ENCODE measurements around the gene TMPRSS9.
"Not testable (repeated sequence)": the region's sequence is repeated elsewhere in the genome, so short reads cannot be mapped to it uniquely, and the experiment has no call there.

The TMPRSS9 gene

DNA sequence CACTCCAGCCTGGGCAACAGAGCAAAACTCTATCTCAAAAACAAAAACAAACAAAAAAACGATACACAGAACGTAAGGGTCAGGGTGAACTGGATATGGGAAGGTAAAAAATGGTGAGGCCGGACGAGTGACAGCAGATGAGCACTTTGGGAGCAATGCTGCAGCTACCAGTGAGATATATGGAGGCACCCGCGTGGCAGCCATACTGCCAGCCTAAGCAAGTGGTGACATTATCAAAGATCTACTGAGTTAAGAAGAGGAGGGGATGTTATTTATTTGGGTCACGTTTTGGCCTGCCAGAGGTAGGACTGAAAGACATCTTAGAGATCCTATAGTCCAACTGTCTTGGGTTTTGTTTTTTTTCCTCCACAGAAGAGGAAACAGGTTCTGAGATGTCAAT is 53.1 kb downstream of the TMPRSS9 start:
- DNase-seq (ENCODE audit: low spot score), result no peak
- TF ChIP-seq, protein P1, sequence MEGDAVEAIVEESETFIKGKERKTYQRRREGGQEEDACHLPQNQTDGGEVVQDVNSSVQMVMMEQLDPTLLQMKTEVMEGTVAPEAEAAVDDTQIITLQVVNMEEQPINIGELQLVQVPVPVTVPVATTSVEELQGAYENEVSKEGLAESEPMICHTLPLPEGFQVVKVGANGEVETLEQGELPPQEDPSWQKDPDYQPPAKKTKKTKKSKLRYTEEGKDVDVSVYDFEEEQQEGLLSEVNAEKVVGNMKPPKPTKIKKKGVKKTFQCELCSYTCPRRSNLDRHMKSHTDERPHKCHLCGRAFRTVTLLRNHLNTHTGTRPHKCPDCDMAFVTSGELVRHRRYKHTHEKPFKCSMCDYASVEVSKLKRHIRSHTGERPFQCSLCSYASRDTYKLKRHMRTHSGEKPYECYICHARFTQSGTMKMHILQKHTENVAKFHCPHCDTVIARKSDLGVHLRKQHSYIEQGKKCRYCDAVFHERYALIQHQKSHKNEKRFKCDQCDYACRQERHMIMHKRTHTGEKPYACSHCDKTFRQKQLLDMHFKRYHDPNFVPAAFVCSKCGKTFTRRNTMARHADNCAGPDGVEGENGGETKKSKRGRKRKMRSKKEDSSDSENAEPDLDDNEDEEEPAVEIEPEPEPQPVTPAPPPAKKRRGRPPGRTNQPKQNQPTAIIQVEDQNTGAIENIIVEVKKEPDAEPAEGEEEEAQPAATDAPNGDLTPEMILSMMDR (IDR thresholded peaks at IDR 0.05; ENCODE audit: extremely low read depth, missing control alignments), result no peak

DNA sequence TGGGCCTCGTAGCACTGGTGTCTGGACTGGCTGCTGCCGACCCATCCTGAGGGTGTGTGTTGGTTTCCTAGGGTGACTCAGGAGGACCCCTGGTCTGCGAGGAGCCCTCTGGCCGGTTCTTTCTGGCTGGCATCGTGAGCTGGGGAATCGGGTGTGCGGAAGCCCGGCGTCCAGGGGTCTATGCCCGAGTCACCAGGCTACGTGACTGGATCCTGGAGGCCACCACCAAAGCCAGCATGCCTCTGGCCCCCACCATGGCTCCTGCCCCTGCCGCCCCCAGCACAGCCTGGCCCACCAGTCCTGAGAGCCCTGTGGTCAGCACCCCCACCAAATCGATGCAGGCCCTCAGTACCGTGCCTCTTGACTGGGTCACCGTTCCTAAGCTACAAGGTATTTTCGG is 53.6 kb downstream of the TMPRSS9 start:
- TF ChIP-seq, protein P1 (IDR thresholded peaks at IDR 0.05; ENCODE audit: extremely low read depth, missing control alignments), result no peak
- no peak for DNase-seq (ENCODE audit: low spot score)

DNA sequence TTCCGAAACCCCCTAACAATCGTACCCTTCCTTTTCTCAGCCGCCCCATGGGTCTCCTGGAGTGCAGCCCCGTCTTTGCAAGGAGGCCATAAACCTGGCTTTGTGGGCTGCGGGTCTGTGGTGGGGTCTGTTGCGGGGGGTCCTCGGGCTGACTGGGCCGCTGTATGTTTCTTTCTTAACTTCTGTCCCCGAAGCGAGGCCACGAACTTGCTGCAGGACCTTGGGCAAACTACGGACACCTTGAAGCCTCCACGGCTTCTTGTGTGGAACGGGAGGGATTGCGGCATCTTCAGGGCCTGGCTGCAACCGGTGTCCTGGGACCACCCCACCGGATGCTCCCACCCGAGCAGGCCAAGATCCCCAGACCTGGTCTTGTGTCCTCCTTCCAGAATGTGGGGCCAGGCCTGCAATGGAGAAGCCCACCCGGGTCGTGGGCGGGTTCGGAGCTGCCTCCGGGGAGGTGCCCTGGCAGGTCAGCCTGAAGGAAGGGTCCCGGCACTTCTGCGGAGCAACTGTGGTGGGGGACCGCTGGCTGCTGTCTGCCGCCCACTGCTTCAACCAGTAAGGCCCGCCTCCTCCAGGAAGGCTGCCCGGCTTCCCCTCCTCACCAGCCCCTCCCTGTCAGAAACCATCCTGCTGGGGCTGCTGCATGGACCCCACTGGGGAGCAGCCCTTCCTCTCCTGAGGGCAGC is 55.4 kb downstream of the TMPRSS9 start:
- TF ChIP-seq, protein P1 (IDR thresholded peaks at IDR 0.05; ENCODE audit: extremely low read depth, missing control alignments), result no peak
- DNase-seq (ENCODE audit: low spot score), result no peak

DNA sequence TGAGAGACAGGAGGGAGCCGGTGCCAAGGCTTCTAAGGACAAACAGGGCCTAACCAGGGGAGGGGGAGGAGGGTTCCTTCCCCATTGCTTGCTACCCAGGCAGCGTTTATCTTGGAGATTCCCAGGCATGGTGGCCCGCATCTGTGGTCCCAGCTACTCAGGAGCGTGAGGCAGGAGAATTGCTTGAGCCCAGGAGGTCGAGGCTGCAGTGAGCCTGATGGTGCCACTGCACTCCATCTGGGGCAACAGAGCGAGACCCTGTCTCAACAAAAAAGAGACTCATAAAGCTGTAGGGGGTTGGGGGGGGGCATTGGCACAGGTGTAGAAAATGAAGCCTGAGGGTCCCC is 55.9 kb downstream of the TMPRSS9 start:
- TF ChIP-seq, protein P1 (IDR thresholded peaks at IDR 0.05; ENCODE audit: extremely low read depth, missing control alignments), result no peak
- no peak for DNase-seq (ENCODE audit: low spot score)

DNA sequence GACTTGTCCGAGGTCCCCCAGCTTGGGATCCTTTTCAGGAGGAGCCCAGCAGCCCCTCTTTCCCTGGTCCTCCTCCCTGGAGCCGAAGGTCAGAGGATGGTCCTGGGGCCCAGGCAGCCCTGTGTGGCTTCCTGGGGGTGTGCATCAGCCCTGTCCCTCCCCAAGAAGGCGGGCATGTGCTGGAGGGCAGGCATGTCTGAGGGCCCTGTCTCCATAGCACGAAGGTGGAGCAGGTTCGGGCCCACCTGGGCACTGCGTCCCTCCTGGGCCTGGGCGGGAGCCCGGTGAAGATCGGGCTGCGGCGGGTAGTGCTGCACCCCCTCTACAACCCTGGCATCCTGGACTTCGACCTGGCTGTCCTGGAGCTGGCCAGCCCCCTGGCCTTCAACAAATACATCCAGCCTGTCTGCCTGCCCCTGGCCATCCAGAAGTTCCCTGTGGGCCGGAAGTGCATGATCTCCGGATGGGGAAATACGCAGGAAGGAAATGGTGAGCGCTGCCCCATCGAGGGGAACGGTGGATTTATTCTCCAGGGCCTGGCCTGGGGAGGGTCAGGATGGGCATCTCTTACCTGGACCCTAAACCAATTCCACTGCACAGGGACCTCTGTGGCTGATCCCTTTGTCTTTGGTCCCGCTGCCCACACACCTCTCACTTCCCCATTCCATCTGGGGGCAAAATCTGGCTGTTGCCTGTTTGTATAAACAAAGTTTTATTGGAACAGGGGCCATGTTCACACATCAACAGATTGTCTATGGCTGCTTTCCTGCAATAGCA is 56.4 kb downstream of the TMPRSS9 start:
- DNase-seq (ENCODE audit: low spot score), result no peak
- TF ChIP-seq, protein P1 (IDR thresholded peaks at IDR 0.05; ENCODE audit: extremely low read depth, missing control alignments), result no peak

DNA sequence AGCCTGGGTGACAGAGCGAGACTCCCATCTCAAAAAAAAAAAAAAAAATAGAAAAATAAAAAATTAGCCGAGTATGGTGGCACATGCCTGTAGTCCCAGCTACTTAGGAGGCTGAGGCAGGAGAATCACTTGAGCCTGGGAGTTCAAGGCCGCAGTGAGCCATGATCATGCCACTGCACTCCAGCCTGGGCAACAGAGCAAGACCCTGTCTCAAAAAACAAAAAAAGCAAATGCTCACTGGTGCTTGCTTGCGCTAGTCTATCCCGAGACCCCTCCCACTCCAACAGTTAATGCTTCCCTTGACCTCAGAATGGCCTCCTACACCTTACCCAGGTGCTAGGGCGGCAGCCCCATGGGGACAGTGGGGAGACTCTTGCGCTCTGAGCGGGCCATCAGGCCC is 57.4 kb downstream of the TMPRSS9 start:
- not testable (repeated sequence) for DNase-seq (ENCODE audit: low spot score)

DNA sequence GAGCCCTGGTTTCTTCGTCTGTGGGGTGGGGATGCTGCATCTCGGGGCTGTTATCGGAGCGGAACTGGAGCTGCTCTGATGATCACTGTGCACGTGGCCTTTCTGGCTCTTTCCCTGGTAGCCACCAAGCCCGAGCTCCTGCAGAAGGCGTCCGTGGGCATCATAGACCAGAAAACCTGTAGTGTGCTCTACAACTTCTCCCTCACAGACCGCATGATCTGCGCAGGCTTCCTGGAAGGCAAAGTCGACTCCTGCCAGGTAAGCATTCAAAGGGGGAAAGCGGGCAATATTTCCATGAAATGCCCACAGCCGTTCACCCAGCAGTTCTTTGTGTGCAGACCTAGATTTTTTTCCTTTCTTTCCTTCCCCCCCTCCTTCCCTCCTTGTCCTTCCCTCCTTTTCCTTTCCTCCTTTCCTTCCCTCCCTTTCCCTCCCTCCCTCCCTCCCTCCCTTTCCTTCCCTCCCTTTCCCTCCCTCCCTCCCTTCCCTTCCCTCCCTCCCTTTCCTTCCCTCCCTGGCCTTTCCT is 57.9 kb downstream of the TMPRSS9 start:
- TF ChIP-seq, protein P1 (IDR thresholded peaks at IDR 0.05; ENCODE audit: extremely low read depth, missing control alignments), result no peak
- DNase-seq (ENCODE audit: low spot score), result no peak
